HG03521 (cell line): ENCODE results near the gene CDK5RAP2.
A peak's percentile ranks its signal among the peaks of the same experiment; 100 is the strongest.
"Not testable (repeated sequence)": the region's sequence is repeated elsewhere in the genome, so short reads cannot be mapped to it uniquely, and the experiment has no call there.

Experiments used
- ATAC-seq: cut with Tn5 transposase; IDR thresholded peaks from one replicate; pipeline ENCODE4 v1.9.1; 2021; ENCODE audit warnings: mild to moderate bottlenecking, moderate library complexity; ENCODE audit not compliant: unreplicated experiment

CDK5RAP2 gene

DNA sequence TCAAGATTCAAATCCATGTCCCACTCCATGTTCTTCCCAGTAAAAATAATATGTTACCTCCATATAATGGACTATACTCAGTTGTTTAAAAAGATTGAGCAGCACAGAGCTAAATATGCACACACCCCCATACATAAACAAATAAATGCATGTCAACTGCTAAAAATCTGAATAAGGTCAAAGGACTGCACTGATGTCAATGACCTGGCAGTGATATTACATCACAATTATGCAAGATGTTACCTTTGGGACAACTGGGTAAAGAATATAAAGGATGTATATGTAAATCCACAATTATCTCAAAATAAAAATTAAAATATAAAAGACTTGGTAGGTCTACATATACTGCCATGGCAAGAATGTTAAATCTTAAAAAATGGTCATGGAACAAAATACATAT lies 57.9 kb downstream of the CDK5RAP2 start:
- no peak for ATAC-seq

DNA sequence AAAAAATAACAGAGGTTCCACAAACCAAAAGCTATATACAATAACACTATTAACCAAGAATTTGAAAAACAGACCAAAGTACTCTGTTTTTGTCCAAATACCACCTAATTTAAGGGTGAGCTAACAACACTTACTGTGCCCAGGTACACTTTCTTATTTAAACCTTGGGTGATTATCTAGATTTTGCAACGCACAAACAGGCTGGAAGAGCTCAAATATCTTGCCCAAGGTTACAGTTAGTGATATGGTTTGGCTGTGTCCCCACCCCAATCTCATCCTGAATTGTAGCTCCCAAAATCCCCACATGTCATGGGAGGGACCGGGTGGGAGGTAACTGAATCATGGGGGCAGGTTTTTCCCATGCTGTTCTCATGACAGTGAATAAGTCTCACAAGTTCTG lies 58.9 kb downstream of the CDK5RAP2 start:
- no peak for ATAC-seq

DNA sequence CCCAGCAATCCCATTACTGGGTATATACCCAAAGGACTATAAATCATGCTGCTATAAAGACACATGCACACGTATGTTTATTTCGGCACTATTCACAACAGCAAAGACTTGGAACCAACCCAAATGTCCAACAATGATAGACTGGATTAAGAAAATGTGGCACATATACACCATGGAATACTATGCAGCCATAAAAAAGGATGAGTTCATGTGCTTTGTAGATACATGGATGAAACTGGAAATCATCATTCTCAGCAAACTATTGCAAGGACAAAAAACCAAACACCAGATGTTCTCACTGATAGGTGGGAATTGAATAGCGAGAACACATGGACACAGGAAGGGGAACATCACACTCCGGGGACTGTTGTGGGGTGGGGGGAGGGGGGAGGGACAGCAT lies 64.0 kb downstream of the CDK5RAP2 start:
- ATAC-seq, result not testable (repeated sequence)

DNA sequence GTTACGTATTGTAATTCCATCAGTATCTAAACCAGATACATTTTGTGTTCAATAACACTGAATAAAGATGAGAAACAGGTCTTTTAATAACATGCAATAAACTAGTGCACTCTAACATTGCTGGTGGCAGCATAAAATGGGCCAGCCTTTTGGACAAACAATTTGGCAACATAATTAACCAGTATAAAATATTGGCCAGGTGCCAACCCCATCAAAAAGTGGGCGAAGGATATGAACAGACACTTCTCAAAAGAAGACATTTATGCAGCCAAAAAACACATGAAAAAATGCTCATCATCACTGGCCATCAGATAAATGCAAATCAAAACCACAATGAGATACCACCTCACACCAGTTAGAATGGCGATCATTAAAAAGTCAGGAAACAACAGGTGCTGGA lies 64.5 kb downstream of the CDK5RAP2 start:
- not testable (repeated sequence) for ATAC-seq

DNA sequence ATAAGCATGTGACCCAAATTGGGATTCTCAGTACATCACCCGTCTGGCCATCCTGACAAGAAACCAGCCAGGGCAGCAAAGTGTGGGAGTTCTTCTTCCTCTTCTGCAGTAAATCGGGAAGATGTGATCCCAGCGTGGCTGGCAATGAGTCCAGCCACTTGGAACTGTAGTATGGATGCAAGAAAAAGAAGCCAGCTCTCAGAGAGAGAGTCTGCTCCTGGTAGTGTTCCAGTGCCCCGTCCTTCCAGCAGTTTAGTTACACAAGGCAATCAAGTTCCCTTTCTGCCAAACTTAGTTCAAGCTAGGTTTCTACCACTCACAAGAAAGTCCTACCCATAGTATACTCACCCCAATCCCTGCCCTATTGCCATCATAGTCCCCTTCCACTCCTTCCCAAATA lies 65.6 kb downstream of the CDK5RAP2 start:
- no peak for ATAC-seq

DNA sequence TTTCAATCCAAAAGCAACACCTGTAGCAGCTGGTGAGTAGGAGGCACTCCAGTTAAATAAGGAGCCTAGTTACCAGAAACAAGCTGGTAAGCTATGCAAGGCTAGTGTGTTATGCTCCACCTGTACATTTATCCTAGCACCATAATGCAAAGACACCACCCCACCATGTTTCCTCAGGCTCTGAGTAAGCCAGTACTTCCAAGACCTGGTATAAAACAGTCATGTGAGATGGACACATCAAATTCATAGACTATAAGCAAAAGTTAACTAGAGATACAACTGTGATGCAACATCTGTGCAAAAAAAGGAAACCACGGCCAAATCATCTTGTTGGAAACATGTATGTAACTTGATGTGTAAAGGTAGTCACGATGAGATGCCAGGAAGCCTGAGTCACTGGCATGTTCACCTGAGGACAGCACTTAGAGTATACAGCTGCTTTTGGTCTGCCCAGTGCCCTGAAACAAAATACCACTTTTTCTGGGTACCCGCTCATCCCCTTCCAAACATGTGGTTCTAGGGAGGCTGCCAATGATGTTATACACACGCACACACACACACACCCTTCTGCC lies 66.1 kb downstream of the CDK5RAP2 start:
- no peak for ATAC-seq

DNA sequence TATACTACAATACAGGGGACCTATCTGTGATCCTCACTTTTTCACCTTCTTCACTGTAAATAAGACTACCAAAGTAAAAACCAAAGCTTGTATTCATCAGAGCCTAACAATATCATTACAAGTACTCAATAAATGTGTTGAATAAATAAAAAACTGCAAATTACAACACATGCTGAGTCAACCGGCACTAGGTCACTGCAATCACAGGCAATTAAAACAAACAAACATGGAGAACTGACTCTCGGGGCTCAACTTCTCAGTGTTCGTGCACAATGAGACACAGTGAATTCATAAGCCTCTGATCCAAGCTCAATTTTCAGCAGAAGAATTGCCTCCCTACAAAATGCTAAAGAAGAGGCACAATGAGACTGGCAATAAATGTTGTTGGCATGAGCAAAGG lies 69.2 kb downstream of the CDK5RAP2 start:
- no peak for ATAC-seq

DNA sequence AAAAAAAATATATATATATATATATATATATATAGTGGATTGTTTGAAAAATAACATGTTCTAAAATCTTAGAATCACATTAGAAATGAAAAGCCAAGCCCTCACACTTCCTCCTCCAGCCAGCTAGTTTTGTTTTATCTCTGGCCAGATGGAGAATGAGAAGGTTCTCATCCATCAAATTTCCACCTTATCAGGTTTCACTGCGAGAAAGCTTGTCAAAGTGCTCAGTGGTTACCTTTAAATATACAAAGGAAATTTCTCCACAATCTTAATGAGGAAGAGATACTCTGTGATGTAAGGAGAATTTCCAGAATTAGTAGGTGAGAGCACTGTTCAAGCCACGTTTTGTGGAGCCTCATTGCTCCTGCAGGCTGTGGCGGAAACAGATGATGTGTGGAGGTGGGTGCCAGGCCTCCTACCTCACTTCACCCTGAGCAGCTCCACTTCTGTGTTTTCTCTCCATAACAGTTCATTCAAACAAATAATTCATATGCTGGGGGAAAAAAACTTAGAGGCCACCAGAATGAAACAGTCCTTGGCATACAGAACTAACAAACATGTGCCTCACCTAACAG lies 71.9 kb downstream of the CDK5RAP2 start:
- no peak for ATAC-seq

DNA sequence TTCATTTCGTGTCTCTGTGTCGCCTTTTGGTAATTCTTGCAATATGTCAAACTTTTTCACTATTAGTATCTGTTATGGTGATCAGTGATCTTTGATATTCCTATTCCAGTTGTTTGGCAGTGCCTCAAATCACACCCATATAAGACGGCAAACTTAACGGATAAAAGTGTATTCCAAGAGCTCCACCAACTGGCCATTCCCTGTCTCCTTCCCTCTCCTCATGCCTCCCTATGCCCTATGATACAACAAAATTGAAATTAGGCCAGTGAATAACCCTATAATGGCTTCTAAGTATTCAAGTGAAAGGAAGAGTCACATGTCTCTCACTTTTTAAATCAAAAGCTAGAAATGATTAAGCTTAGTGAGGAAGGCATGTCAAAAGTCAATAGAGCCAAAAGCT lies 74.8 kb downstream of the CDK5RAP2 start:
- no peak for ATAC-seq

DNA sequence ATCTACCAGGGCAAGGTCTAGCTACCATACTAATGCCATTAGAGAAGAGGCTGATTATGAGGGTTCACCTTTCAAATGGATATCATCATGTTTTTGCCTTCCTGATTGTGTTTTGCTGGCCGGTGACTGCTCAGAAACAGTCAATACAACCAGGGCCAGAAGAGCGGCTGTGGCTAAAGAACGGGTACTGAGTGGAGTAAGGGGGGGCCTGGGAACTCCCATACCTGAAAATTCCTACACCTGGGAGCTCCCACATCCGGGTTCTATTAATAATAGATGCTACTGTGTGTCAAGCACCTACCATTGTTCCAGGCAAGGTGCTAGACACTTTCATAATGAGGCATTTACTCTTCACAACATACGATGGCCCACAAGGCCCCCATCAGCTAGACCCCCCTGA lies 79.2 kb downstream of the CDK5RAP2 start:
- ATAC-seq, result no peak

DNA sequence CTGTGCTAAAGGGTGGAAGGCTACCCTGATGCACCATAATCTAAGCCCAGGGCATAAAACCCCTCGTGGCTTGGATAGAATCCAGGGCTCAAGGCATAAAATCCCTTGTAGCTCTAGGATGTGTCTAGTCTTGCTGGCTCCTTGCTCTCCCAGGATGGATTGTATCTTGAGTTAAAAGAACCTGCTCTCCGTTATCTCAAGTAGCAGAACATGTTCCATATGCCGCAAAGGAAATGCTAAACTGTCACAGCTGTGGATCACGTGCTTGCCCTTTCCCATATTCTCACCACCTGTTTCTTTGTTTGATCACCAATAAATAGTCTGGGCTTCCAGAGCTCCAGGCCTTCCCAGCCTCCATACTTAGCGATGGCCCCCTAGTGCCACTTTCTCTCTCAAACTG lies 82.1 kb downstream of the CDK5RAP2 start:
- ATAC-seq, result not testable (repeated sequence)

DNA sequence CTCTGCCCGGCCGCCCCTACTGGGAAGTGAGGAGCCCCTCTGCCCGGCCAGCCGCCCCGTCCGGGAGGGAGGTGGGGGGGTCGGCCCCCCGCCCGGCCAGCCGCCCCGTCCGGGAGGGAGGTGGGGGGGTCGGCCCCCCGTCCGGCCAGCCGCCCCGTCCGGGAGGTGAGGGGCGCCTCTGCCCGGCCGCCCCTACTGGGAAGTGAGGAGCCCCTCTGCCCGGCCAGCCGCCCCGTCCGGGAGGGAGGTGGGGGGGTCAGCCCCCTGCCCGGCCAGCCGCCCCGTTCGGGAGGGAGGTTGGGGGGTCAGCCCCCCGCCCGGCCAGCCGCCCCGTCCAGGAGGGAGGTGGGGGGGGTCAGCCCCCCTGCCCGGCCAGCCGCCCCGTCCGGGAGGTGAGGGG lies 83.5 kb downstream of the CDK5RAP2 start:
- not testable (repeated sequence) for ATAC-seq

DNA sequence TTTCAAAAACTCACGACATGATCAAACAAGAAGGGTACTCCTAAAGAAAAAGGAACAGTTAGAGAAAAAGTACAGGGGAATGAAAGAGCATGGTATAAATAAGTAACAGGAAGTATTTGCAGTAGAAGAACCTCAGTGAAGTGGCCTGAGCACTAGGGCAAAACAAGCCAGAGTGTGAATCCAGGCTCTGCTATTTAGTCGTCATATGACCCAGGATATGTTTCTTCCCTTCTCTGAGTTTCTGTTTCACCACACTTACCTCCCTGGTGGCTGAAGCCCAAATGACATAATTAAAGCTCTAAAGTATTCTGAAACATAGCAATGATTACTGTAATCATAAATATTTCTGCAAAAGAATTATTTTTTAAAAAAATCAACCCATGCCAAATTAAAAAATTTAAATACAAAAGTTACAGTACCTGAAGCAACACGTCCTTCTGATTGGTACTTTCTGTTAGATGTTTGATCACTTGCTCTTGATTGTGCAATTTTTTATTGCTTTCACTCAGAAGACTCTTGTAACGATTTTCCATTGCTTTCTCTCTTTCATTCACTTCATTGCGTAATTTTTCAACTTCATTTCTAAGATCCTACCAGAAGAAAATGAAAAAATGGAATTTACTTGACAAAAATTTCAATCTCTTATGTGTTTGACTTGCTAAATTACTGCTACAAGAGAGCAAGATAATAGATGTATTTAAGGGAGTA lies 88.9 kb downstream of the CDK5RAP2 start:
- peak; percentile 89 for ATAC-seq

DNA sequence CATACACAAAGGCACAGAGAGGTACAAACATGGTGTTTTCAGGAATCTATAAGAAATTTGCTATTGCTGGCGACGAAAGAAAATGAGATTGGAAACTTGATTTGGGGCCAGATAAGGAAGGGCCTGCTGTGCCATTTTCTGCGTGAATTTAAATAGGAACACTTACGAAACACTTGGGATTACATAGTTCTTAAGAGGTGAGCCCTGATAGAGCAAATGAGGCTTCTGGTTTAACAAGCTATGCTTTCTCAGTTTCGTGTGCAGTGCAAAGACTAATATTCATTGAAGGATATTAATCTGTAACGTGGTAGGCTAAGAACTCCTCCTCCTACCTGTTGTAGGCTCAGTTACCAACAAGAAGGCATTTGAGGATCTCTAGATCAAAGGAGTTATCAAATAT lies 93.1 kb downstream of the CDK5RAP2 start:
- no peak for ATAC-seq

DNA sequence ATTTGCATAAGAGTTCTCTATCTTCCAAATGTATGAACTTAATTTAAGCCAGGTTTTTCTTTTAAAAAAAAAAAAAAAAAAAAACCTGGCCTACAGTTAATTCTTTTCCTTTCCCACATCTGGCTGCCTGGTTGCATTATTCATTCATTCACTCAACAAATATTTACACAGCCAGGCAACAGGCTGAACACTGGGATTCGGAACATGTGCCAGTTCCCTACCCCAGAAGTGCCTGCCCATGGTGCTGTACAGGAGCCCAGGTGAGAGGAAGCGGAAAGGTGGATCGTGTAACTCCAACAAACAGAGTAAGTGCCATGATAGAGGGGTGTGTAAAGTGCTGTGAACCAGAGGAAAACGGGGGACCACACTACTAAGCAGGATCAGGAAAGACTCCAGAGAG lies 93.6 kb downstream of the CDK5RAP2 start:
- ATAC-seq, result no peak

DNA sequence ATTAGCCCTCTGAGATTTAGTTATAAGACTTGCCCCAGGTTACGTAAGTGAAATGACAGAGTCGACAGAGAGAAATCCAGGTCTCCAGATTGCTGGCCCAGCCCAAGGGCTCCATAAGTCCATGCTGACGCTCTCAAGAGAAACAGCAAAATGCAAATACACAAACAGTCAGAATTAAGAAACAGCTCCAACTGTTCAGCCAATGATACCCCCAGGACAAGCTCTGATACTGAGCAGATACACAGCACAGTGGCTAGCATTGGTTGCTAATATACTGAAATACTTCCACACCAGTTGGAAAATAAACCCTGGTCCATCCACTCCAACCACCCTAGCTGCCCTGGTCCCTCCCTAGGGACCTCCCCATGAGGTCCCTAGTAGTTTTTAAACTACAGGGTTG lies 94.2 kb downstream of the CDK5RAP2 start:
- ATAC-seq, result no peak

DNA sequence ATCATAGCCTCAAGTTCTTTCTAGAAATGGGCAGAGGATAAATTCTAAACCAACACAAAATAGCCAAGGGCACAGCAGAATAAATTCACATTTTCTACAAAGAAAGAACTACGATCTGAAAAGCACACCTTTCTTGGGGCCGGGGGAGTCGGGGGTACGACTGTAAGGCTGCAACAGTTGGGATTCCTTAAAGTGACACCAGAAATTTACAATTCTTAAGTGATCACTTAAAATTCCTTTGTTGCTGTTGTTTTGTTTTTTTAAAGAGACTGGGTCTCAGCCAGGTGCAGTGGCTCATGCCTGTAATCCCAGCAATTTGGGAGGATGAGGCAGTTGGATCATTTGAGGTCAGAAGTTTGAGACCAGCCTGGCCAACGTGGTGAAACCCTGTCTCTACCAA lies 95.8 kb downstream of the CDK5RAP2 start:
- no peak for ATAC-seq

DNA sequence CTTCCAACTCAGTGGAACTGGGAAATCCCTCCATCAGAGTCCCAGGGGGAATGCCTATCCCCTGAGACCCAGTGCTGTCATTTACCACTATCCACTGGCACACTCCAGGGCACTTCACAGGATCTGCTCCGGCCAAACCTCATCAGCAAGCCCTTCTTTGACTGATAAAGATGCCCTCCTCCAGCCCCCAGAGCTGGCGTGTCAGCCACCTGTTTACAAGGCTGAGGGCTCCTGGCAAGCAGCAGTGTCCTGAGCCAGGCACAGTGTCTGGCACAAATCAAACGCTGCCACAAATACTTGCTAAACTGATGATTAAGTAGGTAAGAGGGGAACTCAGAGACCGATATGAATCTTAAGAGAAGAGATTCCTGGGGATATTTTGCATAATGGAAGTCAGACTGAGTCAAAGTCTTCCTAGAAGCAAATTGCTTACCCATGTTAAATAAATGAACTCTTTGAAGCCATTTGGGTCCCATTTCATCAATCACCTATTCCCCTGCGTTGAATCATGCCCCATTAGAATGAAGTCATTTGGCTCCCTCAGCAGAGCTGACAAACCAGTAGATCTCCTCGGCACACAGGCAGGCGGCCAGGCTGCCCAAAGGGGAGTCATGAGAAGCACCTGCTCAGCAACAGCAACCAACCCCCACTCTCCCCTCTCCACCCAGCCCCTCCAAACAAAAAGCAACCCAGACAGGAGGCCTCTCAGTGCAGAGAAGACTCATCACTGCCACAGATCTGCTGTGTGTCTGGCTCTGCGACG lies 97.4 kb downstream of the CDK5RAP2 start:
- ATAC-seq, result no peak

DNA sequence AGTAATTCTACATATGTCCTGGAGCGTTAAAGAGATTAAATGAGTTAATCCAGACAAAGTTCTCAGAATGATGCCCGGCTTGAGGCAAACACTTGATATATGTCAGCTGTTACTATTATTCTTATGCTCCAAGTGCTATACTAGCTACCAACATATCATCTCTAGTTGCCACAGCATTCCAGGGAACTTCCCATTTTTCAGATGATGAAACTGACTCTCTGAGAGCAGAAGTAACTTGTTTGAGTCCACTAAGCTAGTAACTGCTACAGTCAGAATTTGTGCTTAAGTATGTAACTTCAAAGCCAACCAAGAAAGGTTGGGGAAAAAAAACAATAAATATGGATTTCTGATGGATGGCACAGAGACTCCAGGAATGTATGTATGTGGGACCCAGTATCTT lies 98.1 kb downstream of the CDK5RAP2 start:
- ATAC-seq, result no peak

DNA sequence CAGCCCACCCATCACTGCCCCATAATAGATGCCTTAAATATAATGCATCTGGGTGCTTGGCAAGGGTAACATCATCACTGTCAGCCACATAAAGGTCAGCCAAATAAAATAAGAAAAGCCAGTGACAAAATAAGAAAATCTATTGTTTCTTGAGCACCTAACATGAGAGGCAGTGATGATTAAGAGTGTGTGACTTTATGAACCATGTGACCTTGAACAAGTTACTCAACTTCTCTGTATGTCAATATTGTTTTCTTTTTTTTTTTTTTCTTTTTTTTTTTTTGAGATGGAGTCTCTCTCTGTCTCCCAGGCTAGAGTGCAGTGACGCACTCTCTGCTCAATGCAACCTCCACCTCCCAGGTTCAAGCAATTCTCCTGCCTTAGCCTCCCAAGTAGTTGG lies 98.7 kb downstream of the CDK5RAP2 start:
- no peak for ATAC-seq

DNA sequence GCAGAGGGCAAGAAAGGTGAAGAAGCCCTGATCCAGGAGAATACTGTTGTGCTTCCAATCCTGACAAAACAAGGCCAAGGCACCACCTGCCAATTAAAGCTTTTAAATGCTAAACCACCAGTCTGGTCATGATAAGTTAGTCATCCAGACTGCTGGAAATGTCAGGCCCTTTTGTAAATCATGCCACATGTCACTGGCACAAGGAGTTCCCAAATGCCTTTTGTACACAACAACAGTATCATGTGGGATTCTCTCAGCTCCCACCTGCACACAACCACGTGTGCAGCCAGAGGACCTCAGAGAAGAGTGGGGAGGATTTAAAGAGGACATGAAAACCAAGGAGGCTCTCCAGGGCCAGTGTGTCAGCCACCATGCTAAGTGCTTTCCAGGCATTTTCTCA lies 99.3 kb downstream of the CDK5RAP2 start:
- ATAC-seq, result no peak

DNA sequence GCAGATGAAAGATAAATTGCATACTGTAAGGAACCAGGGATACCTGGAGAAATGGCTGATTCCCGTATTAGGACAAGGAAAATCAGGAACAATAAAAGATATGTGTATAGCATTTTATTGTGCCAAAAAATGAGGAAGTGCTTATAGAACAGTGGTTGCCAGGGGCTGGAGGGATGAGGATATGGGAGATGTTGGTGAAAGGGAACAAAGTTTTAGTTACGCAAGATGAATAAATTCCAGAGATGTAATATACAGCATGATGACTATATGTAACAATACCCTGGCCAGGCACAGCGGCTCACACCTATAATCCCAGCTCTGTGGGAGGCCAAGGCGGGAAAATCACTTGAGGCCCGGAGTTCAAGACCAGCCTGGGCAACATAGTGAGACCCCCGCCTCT lies 101.8 kb downstream of the CDK5RAP2 start:
- no peak for ATAC-seq
